Upper lobe of left lung (tissue), 4 donors: ENCODE results near the gene STK4.

Source experiments
- POLR2A ChIP-seq, 4 donors: fragments of 450-650 bp; IDR thresholded peaks; one replicate each; pipeline ENCODE4 v1.5.1; 2016 to 2017; ENCODE audit warnings: antibody characterized with exemption in 4 of 4, mild to moderate bottlenecking in 2 of 4
- POLR2AphosphoS5 ChIP-seq, 2 donors: sonication (generic); formaldehyde crosslinking; IDR thresholded peaks; one replicate each; pipeline ENCODE4 v1.5.1; 2017; ENCODE audit warnings: antibody characterized with exemption in 2 of 2

GRCh38 chr20:45077559-45077958, 111.2 kb downstream of the STK4 start:
- no peak for TF ChIP-seq POLR2AphosphoS5 (IDR thresholded peaks at IDR 0.05)
- no peak for TF ChIP-seq POLR2A (IDR thresholded peaks at IDR 0.05)
